H9 (cell line): ENCODE results near the gene CEMIP. TPM values are rescaled to one million over a fixed set of nuclear protein-coding genes. Genes with fewer than 3 reads are reported as not detected.

Experiments used
- DNase-seq: peaks from one replicate; pipeline ENCODE4 v3.0.0-alpha.2; 2017
- H2AFZ ChIP-seq: one replicate; pipeline ENCODE4 v1.6.1; 2013; ENCODE audit warnings: mild to moderate bottlenecking, low read length, control low read depth, moderate library complexity
- H2AK5ac ChIP-seq: 2 replicates; pipeline ENCODE4 v1.6.1; 2013; ENCODE audit warnings: low read length, control low read depth, mixed read lengths; ENCODE audit not compliant: insufficient read length
- H2BK120ac ChIP-seq: one replicate; pipeline ENCODE4 v1.6.1; 2013; ENCODE audit warnings: low read depth, mild to moderate bottlenecking, low read length, control low read depth, inconsistent platforms; ENCODE audit not compliant: poor library complexity, severe bottlenecking
- H2BK12ac ChIP-seq: 2 replicates; pipeline ENCODE4 v1.6.1; 2013; ENCODE audit warnings: low read length, control low read depth, mixed read lengths, low read depth; ENCODE audit not compliant: insufficient read length
- H2BK15ac ChIP-seq: 2 replicates; pipeline ENCODE4 v1.6.1; 2013; ENCODE audit warnings: low read depth, low read length, control low read depth
- H2BK20ac ChIP-seq: one replicate; pipeline ENCODE4 v1.6.1; 2013; ENCODE audit warnings: low read depth, mild to moderate bottlenecking, low read length, control low read depth, inconsistent platforms; ENCODE audit not compliant: poor library complexity, severe bottlenecking
- H2BK5ac ChIP-seq: 2 replicates; pipeline ENCODE4 v1.6.1; 2013; ENCODE audit warnings: low read length, control low read depth, mixed read lengths; ENCODE audit not compliant: insufficient read length
- H3K14ac ChIP-seq: 2 replicates; pipeline ENCODE4 v1.6.1; 2013; ENCODE audit warnings: low read length, control low read depth; ENCODE audit not compliant: insufficient read depth
- H3K18ac ChIP-seq: 2 replicates; pipeline ENCODE4 v1.6.1; 2013; ENCODE audit warnings: low read depth, mild to moderate bottlenecking, mixed read lengths, low read length, control low read depth; ENCODE audit not compliant: insufficient read length
- H3K23ac ChIP-seq: 2 replicates; pipeline ENCODE4 v1.6.1; 2013; ENCODE audit warnings: low read length, control low read depth, mixed read lengths, low read depth; ENCODE audit not compliant: insufficient read length
- H3K23me2 ChIP-seq: 2 replicates; pipeline ENCODE4 v1.6.1; 2013; ENCODE audit warnings: low read depth, mild to moderate bottlenecking, mixed read lengths, low read length, control low read depth; ENCODE audit not compliant: insufficient read length, poor library complexity, severe bottlenecking
- H3K27ac ChIP-seq: 2 replicates; pipeline ENCODE4 v1.5.1; 2013; ENCODE audit warnings: low read length, control low read depth, mixed read lengths, low read depth; ENCODE audit not compliant: insufficient read length
- H3K27me3 ChIP-seq: 2 replicates; pipeline ENCODE4 v1.6.1; 2013; ENCODE audit warnings: low read length, control low read depth, inconsistent platforms; ENCODE audit not compliant: insufficient read depth
- H3K4ac ChIP-seq: 2 replicates; pipeline ENCODE4 v1.6.1; 2013; ENCODE audit warnings: low read depth, mild to moderate bottlenecking, control low read depth, inconsistent platforms, low read length, moderate library complexity
- H3K4me1 ChIP-seq: 2 replicates; pipeline ENCODE4 v1.6.1; 2013; ENCODE audit warnings: low read length, control low read depth, inconsistent platforms; ENCODE audit not compliant: insufficient read depth
- H3K4me2 ChIP-seq: 2 replicates; pipeline ENCODE4 v1.6.1; 2013; ENCODE audit warnings: low read length, control low read depth, mixed read lengths; ENCODE audit not compliant: insufficient read length, insufficient read depth
- H3K56ac ChIP-seq: 2 replicates; pipeline ENCODE4 v1.6.1; 2013; ENCODE audit warnings: low read depth, mild to moderate bottlenecking, mixed read lengths, low read length, control low read depth; ENCODE audit not compliant: insufficient read length
- H3K79me1 ChIP-seq: 2 replicates; pipeline ENCODE4 v1.6.1; 2013; ENCODE audit warnings: low read depth, mild to moderate bottlenecking, moderate library complexity, low read length, control low read depth, inconsistent platforms; ENCODE audit not compliant: insufficient read depth, poor library complexity, severe bottlenecking
- H3K79me2 ChIP-seq: 2 replicates; pipeline ENCODE4 v1.6.1; 2013; ENCODE audit warnings: low read length, control low read depth, inconsistent platforms; ENCODE audit not compliant: insufficient read depth
- H3K9ac ChIP-seq: 2 replicates; pipeline ENCODE4 v1.6.1; 2013; ENCODE audit warnings: low read length, control low read depth, mixed read lengths; ENCODE audit not compliant: insufficient read length; ENCODE audit errors: extremely low read depth
- H3K9me3 ChIP-seq: one replicate; pipeline ENCODE4 v1.6.1; 2013; ENCODE audit warnings: low read depth, low read length, inconsistent platforms; ENCODE audit not compliant: control insufficient read depth
- H3T11ph ChIP-seq: one replicate; pipeline ENCODE4 v1.6.1; 2013; ENCODE audit warnings: mild to moderate bottlenecking, low read length, control low read depth, inconsistent platforms
- H4K20me1 ChIP-seq: one replicate; pipeline ENCODE4 v1.6.1; 2013; ENCODE audit not compliant: control insufficient read depth, insufficient read length, insufficient read depth
- H4K5ac ChIP-seq: 2 replicates; pipeline ENCODE4 v1.6.1; 2013; ENCODE audit warnings: low read depth, mild to moderate bottlenecking, mixed read lengths, low read length, control low read depth; ENCODE audit not compliant: insufficient read length
- H4K8ac ChIP-seq: replicated peaks from 2 replicates; pipeline ENCODE4 v1.6.1; 2013; ENCODE audit warnings: low read length, control low read depth, mixed read lengths, low read depth; ENCODE audit not compliant: insufficient read length
- H4K91ac ChIP-seq: 2 replicates; pipeline ENCODE4 v1.6.1; 2013; ENCODE audit warnings: low read depth, mild to moderate bottlenecking, moderate library complexity, mixed read lengths, low read length, control low read depth; ENCODE audit not compliant: insufficient read length
- H3K27ac Mint-ChIP-seq, 3 experiments: 2 replicates in 2 of 3; 3 replicates in 1 of 3; pipeline ENCODE4 v1.8.0; 2020 to 2021; ENCODE audit warnings: mixed read lengths in 3 of 3, mild to moderate bottlenecking in 1 of 3, moderate library complexity in 1 of 3
- H3K27me3 Mint-ChIP-seq: 2 replicates; pipeline ENCODE4 v1.8.0; 2021; ENCODE audit warnings: low read depth, mild to moderate bottlenecking, moderate library complexity, mixed read lengths
- H3K36me3 Mint-ChIP-seq, 3 experiments: 2 replicates in 2 of 3; 3 replicates in 1 of 3; pipeline ENCODE4 v1.8.0; 2020 to 2021; ENCODE audit warnings: low read depth in 3 of 3, mixed read lengths in 3 of 3; ENCODE audit not compliant: insufficient read depth in 1 of 3
- H3K4me1 Mint-ChIP-seq, 2 experiments: 2 replicates each; pipeline ENCODE4 v1.8.0; 2020; ENCODE audit warnings: mixed read lengths in 2 of 2
- H3K4me3 Mint-ChIP-seq, 2 experiments: 2 replicates in 1 of 2; 3 replicates in 1 of 2; pipeline ENCODE4 v1.8.0; 2020 to 2021; ENCODE audit warnings: mild to moderate bottlenecking in 2 of 2, mixed read lengths in 2 of 2, moderate library complexity in 1 of 2
- H3K9me3 Mint-ChIP-seq, 2 experiments: 2 replicates in 1 of 2; 3 replicates in 1 of 2; pipeline ENCODE4 v1.8.0; 2020; ENCODE audit warnings: mild to moderate bottlenecking in 2 of 2, mixed read lengths in 2 of 2, moderate library complexity in 1 of 2
- CTCF ChIP-seq: fragments of 200-600 bp; sonication (generic); conservative IDR thresholded peaks from 3 replicates; pipeline ENCODE4 v1.8.0; 2021; ENCODE audit warnings: antibody characterized with exemption, mild to moderate bottlenecking
- WGBS: extraction: QIAGEN DNeasy Blood & Tissue Kit; methylation state at CpG from one replicate; pipeline ENCODE4 v1.1.7; 2013; ENCODE audit warnings: missing lambda C conversion rate, low lambda C conversion rate, mixed read lengths; ENCODE audit not compliant: insufficient read length; ENCODE audit errors: extremely low coverage; 5-methylcytosine and 5-hydroxymethylcytosine counted together
- total RNA-seq: library from RNA; stranded (reverse); gene quantifications from 2 replicates; pipeline ENCODE4 v1.2.1, GENCODE V29; 2021

The CEMIP gene
- total RNA-seq, 1 experiment from 2014 or later: 0.09 TPM

GRCh38 chr15:80929225-80929624 is 150.1 kb downstream of the CEMIP start:
- Histone ChIP-seq H2BK20ac (no peak overlapping the region), H3K14ac (no peak overlapping the region), H3K9ac (no peak overlapping the region), H3K79me2 (no peaks in the 10 kb centered on the region), H3K79me1 (no peaks in the 10 kb centered on the region), H2BK15ac (no peak overlapping the region), H4K91ac (no peak overlapping the region), H3T11ph (no peak overlapping the region), H3K56ac (no peak overlapping the region), H2AFZ (no peak overlapping the region), H2BK5ac (no peak overlapping the region), H4K20me1 (no peaks in the 10 kb centered on the region), H3K9me3 (no peaks in the 10 kb centered on the region), H3K23me2 (no peaks in the 10 kb centered on the region), H2AK5ac (no peak overlapping the region), H3K27ac (no peak overlapping the region), H3K4ac (no peak overlapping the region), H3K23ac (no peak overlapping the region), H3K4me2 (no peak overlapping the region), H4K8ac (no peak overlapping the region), H3K27me3 (no peaks in the 10 kb centered on the region), H4K5ac (no peak overlapping the region), H3K4me1 (no peaks in the 10 kb centered on the region), H2BK120ac (no peak overlapping the region), H3K18ac (no peak overlapping the region), H2BK12ac (no peak overlapping the region)
- no CpG with 5 or more reads among the region's 4 CpGs for WGBS
- Mint-ChIP-seq H3K9me3 (no peaks in the 10 kb centered on the region), H3K36me3 (no peaks in the 10 kb centered on the region; a peak in 1 of 7 replicates), H3K4me3 (no peak overlapping the region), H3K27ac (no peak overlapping the region), H3K27me3 (no peaks in the 10 kb centered on the region; the same call in 1 of the 2 replicates), H3K4me1 (no peaks in the 10 kb centered on the region)
- DNase-seq: no peak
- no peak for TF ChIP-seq CTCF
